ENCODE results near the gene SCAMP4. TPM values are rescaled to one million over a fixed set of nuclear protein-coding genes. Genes with fewer than 3 reads are reported as not detected.

The SCAMP4 gene
- total and polyA plus RNA-seq, 9 of the 15 experiments (the other 6 are each of a cell fraction or from before 2014, with no cell fraction given), result 0.81 to 45.9 (median 12.8) TPM

- TF ChIP-seq SPI1 (IDR thresholded peaks at IDR 0.05; ENCODE audit: borderline replicate concordance, low read depth, low read length) (no peak), E2F6 (IDR thresholded peaks at IDR 0.05; ENCODE audit: borderline replicate concordance in 1 of 2, extremely low read depth in 1 of 2, insufficient read depth in 1 of 2, insufficient read length in 1 of 2, low read depth in 1 of 2, low read length in 1 of 2, poor library complexity in 1 of 2, severe bottlenecking in 1 of 2) (peak in 1 of 2 experiments; percentile 20), LCOR (CRISPR knock-in tag; IDR thresholded peaks at IDR 0.05) (0 out of 2 replicates have a peak, but pooled peaks have one; percentile 56), CBFB (CRISPR knock-in tag; IDR thresholded peaks at IDR 0.05) (no peak), MTF1 (CRISPR knock-in tag; IDR thresholded peaks at IDR 0.05; ENCODE audit: borderline replicate concordance) (no peak), HDAC8 (tag; IDR thresholded peaks at IDR 0.05) (no peak), ZNF668 (CRISPR knock-in tag; IDR thresholded peaks at IDR 0.05) (no peak), SAFB (IDR thresholded peaks at IDR 0.05; ENCODE audit: borderline replicate concordance, low read depth, low read length) (no peak), ZNF766 (CRISPR knock-in tag; conservative IDR thresholded peaks at IDR 0.05) (0 out of 2 replicates have a peak, but pooled peaks have one; percentile 31), SRSF1 (IDR thresholded peaks at IDR 0.05; ENCODE audit: low read depth, low read length) (no peak), SRSF9 (IDR thresholded peaks at IDR 0.05; ENCODE audit: borderline replicate concordance, low read depth, low read length) (no peak), SAP30 (IDR thresholded peaks at IDR 0.05; ENCODE audit: borderline replicate concordance, insufficient read depth, low read depth, low read length, poor library complexity, severe bottlenecking) (peak; percentile 26), SUPT5H (IDR thresholded peaks at IDR 0.05) (no peak), CBX1 (IDR thresholded peaks at IDR 0.05; ENCODE audit: low read depth) (0 out of 2 replicates have a peak, but pooled peaks have one; percentile 28), ZNF316 (IDR thresholded peaks at IDR 0.05) (no peak), MED1 (CRISPR knock-in tag; IDR thresholded peaks at IDR 0.05; ENCODE audit: borderline replicate concordance) (no peak)
- TF ChIP-seq, protein P1, sequence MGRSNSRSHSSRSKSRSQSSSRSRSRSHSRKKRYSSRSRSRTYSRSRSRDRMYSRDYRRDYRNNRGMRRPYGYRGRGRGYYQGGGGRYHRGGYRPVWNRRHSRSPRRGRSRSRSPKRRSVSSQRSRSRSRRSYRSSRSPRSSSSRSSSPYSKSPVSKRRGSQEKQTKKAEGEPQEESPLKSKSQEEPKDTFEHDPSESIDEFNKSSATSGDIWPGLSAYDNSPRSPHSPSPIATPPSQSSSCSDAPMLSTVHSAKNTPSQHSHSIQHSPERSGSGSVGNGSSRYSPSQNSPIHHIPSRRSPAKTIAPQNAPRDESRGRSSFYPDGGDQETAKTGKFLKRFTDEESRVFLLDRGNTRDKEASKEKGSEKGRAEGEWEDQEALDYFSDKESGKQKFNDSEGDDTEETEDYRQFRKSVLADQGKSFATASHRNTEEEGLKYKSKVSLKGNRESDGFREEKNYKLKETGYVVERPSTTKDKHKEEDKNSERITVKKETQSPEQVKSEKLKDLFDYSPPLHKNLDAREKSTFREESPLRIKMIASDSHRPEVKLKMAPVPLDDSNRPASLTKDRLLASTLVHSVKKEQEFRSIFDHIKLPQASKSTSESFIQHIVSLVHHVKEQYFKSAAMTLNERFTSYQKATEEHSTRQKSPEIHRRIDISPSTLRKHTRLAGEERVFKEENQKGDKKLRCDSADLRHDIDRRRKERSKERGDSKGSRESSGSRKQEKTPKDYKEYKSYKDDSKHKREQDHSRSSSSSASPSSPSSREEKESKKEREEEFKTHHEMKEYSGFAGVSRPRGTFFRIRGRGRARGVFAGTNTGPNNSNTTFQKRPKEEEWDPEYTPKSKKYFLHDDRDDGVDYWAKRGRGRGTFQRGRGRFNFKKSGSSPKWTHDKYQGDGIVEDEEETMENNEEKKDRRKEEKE (IDR thresholded peaks at IDR 0.05; ENCODE audit: borderline replicate concordance in 1 of 2, control insufficient read depth in 1 of 2, low read depth in 2 of 2, low read length in 1 of 2), result no peak
- TF ChIP-seq, protein P2, sequence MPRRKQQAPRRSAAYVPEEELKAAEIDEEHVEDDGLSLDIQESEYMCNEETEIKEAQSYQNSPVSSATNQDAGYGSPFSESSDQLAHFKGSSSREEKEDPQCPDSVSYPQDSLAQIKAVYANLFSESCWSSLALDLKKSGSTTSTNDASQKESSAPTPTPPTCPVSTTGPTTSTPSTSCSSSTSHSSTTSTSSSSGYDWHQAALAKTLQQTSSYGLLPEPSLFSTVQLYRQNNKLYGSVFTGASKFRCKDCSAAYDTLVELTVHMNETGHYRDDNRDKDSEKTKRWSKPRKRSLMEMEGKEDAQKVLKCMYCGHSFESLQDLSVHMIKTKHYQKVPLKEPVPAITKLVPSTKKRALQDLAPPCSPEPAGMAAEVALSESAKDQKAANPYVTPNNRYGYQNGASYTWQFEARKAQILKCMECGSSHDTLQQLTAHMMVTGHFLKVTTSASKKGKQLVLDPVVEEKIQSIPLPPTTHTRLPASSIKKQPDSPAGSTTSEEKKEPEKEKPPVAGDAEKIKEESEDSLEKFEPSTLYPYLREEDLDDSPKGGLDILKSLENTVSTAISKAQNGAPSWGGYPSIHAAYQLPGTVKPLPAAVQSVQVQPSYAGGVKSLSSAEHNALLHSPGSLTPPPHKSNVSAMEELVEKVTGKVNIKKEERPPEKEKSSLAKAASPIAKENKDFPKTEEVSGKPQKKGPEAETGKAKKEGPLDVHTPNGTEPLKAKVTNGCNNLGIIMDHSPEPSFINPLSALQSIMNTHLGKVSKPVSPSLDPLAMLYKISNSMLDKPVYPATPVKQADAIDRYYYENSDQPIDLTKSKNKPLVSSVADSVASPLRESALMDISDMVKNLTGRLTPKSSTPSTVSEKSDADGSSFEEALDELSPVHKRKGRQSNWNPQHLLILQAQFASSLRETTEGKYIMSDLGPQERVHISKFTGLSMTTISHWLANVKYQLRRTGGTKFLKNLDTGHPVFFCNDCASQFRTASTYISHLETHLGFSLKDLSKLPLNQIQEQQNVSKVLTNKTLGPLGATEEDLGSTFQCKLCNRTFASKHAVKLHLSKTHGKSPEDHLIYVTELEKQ (CRISPR knock-in tag; IDR thresholded peaks at IDR 0.05), result no peak
Observed at GRCh38 chr19:1873524-1874473, 31.4 kb upstream of the SCAMP4 start (continued).

Data from K562 (cell line).